HEK293 (cell line): Measurements from ENCODE around the gene KIF3B.

Experiments
- OSR2 ChIP-seq: fragments of 450-650 bp; formaldehyde crosslinking; IDR thresholded peaks from 2 replicates; pipeline ENCODE4 v1.5.1; 2016; ENCODE audit warnings: missing biosample characterization, missing genetic modification characterization
- SCRT1 ChIP-seq: fragments of 450-650 bp; formaldehyde crosslinking; IDR thresholded peaks from 2 replicates; pipeline ENCODE4 v1.5.1; 2016; ENCODE audit warnings: missing biosample characterization, missing genetic modification characterization, borderline replicate concordance
- TSHZ1 ChIP-seq: fragments of 450-650 bp; formaldehyde crosslinking; IDR thresholded peaks from 2 replicates; pipeline ENCODE4 v1.5.1; 2016; ENCODE audit warnings: missing biosample characterization, missing genetic modification characterization, borderline replicate concordance
- ZBTB11 ChIP-seq: fragments of 450-650 bp; formaldehyde crosslinking; conservative IDR thresholded peaks from 2 replicates; pipeline ENCODE4 v1.5.1; 2016; ENCODE audit warnings: low read depth, missing biosample characterization, missing genetic modification characterization
- ZBTB48 ChIP-seq: fragments of 450-650 bp; formaldehyde crosslinking; IDR thresholded peaks from 2 replicates; pipeline ENCODE4 v1.5.1; 2016; ENCODE audit warnings: missing biosample characterization, missing genetic modification characterization
- ZFP69B ChIP-seq: fragments of 450-650 bp; formaldehyde crosslinking; IDR thresholded peaks from 2 replicates; pipeline ENCODE4 v1.5.1; 2016; ENCODE audit warnings: missing biosample characterization, missing genetic modification characterization
- ZIC2 ChIP-seq: fragments of 450-650 bp; formaldehyde crosslinking; IDR thresholded peaks from 2 replicates; pipeline ENCODE4 v1.5.1; 2016; ENCODE audit warnings: missing biosample characterization, missing genetic modification characterization
- ZNF146 ChIP-seq: fragments of 450-650 bp; formaldehyde crosslinking; IDR thresholded peaks from 2 replicates; pipeline ENCODE4 v1.5.1; 2016; ENCODE audit warnings: missing biosample characterization, missing genetic modification characterization
- ZNF18 ChIP-seq: fragments of 450-650 bp; formaldehyde crosslinking; IDR thresholded peaks from 2 replicates; pipeline ENCODE4 v1.5.1; 2016; ENCODE audit warnings: missing biosample characterization, missing genetic modification characterization
- ZNF24 ChIP-seq: fragments of 450-650 bp; formaldehyde crosslinking; IDR thresholded peaks from 2 replicates; pipeline ENCODE4 v1.5.1; 2016; ENCODE audit warnings: missing biosample characterization, missing genetic modification characterization
- ZNF280D ChIP-seq: fragments of 450-650 bp; formaldehyde crosslinking; IDR thresholded peaks from 2 replicates; pipeline ENCODE4 v1.5.1; 2016; ENCODE audit warnings: missing biosample characterization, missing genetic modification characterization
- ZNF311 ChIP-seq: fragments of 450-650 bp; formaldehyde crosslinking; IDR thresholded peaks from 2 replicates; pipeline ENCODE4 v1.5.1; 2017; ENCODE audit warnings: missing biosample characterization, missing genetic modification characterization, borderline replicate concordance
- ZNF354C ChIP-seq: fragments of 450-650 bp; formaldehyde crosslinking; IDR thresholded peaks from 2 replicates; pipeline ENCODE4 v1.5.1; 2016; ENCODE audit warnings: missing biosample characterization, missing genetic modification characterization, low read depth, borderline replicate concordance
- ZNF404 ChIP-seq: fragments of 450-650 bp; formaldehyde crosslinking; IDR thresholded peaks from 2 replicates; pipeline ENCODE4 v1.5.1; 2017; ENCODE audit warnings: missing biosample characterization, missing genetic modification characterization
- ZNF416 ChIP-seq: fragments of 450-650 bp; formaldehyde crosslinking; IDR thresholded peaks from 2 replicates; pipeline ENCODE4 v1.5.1; 2016; ENCODE audit warnings: missing biosample characterization, missing genetic modification characterization
- ZNF426 ChIP-seq: fragments of 450-650 bp; formaldehyde crosslinking; IDR thresholded peaks from 2 replicates; pipeline ENCODE4 v1.5.1; 2017; ENCODE audit warnings: missing biosample characterization, missing genetic modification characterization, mild to moderate bottlenecking, inconsistent platforms, moderate library complexity
- ZNF548 ChIP-seq: fragments of 450-650 bp; formaldehyde crosslinking; IDR thresholded peaks from 2 replicates; pipeline ENCODE4 v1.5.1; 2016; ENCODE audit warnings: missing biosample characterization, missing genetic modification characterization
- ZNF561 ChIP-seq: fragments of 450-650 bp; IDR thresholded peaks from 2 replicates; pipeline ENCODE4 v1.5.1; 2018; ENCODE audit warnings: missing biosample characterization, missing genetic modification characterization, borderline replicate concordance
- ZNF585B ChIP-seq: fragments of 450-650 bp; formaldehyde crosslinking; IDR thresholded peaks from 2 replicates; pipeline ENCODE4 v1.5.1; 2016; ENCODE audit warnings: missing biosample characterization, missing genetic modification characterization
- ZNF600 ChIP-seq: fragments of 450-650 bp; formaldehyde crosslinking; IDR thresholded peaks from 2 replicates; pipeline ENCODE4 v1.5.1; 2016; ENCODE audit warnings: missing biosample characterization, missing genetic modification characterization
- ZNF701 ChIP-seq: fragments of 450-650 bp; formaldehyde crosslinking; IDR thresholded peaks from 2 replicates; pipeline ENCODE4 v1.5.1; 2016; ENCODE audit warnings: missing biosample characterization, missing genetic modification characterization
- ZNF768 ChIP-seq: fragments of 450-650 bp; formaldehyde crosslinking; IDR thresholded peaks from 2 replicates; pipeline ENCODE4 v1.5.1; 2018; ENCODE audit warnings: missing biosample characterization, mild to moderate bottlenecking, missing genetic modification characterization
- ZSCAN16 ChIP-seq: fragments of 450-650 bp; formaldehyde crosslinking; IDR thresholded peaks from 2 replicates; pipeline ENCODE4 v1.5.1; 2016; ENCODE audit warnings: missing biosample characterization, missing genetic modification characterization
- ZSCAN30 ChIP-seq: fragments of 450-650 bp; IDR thresholded peaks from 2 replicates; pipeline ENCODE4 v1.5.1; 2018; ENCODE audit warnings: missing biosample characterization, mild to moderate bottlenecking, missing genetic modification characterization, moderate library complexity
- ZXDB ChIP-seq: fragments of 450-650 bp; formaldehyde crosslinking; IDR thresholded peaks from 2 replicates; pipeline ENCODE4 v1.5.1; 2016; ENCODE audit warnings: missing biosample characterization, missing genetic modification characterization
- TF ChIP-seq, protein P1 (sequence below): fragments of 450-650 bp; IDR thresholded peaks from 2 replicates; pipeline ENCODE4 v1.5.1; 2018; ENCODE audit warnings: missing biosample characterization, mild to moderate bottlenecking, missing genetic modification characterization

The KIF3B gene

GRCh38 chr20:32227744-32228688 is 49.4 kb upstream of the KIF3B start (continued):
- TF ChIP-seq ZNF701 (no peak), ZNF311 (tag by site-specific recombination) (no peak), ZNF24 (tag by site-specific recombination) (peak; percentile 60; the same call in 1 of the 2 replicates), ZSCAN16 (tag by site-specific recombination) (no peak), ZNF600 (tag by site-specific recombination) (peak; percentile 57; the same call in 1 of the 2 replicates), ZIC2 (peak; percentile 80), SCRT1 (tag by site-specific recombination) (peak; percentile 82), ZNF146 (tag by site-specific recombination) (no peak), ZNF585B (tag by site-specific recombination) (no peak), ZBTB11 (tag by site-specific recombination) (0 out of 2 replicates have a peak, but pooled peaks have one; percentile 39), ZNF768 (tag by site-specific recombination) (no peak), ZXDB (tag by site-specific recombination) (peak; percentile 86; the same call in 1 of the 2 replicates), ZNF416 (tag by site-specific recombination) (no peak), ZNF561 (tag by site-specific recombination) (no peak), OSR2 (tag by site-specific recombination) (peak; percentile 39; the same call in 1 of the 2 replicates), ZFP69B (tag by site-specific recombination) (no peak), ZNF426 (no peak), ZNF354C (tag by site-specific recombination) (no peak), ZNF404 (tag by site-specific recombination) (no peak), ZBTB48 (peak; percentile 34; the same call in 1 of the 2 replicates), ZNF548 (tag by site-specific recombination) (no peak), ZNF280D (tag by site-specific recombination) (no peak), ZNF18 (tag by site-specific recombination) (0 out of 2 replicates have a peak, but pooled peaks have one; percentile 14), TSHZ1 (tag by site-specific recombination) (no peak; the same call in 1 of the 2 replicates), ZSCAN30 (peak; percentile 77)
- TF ChIP-seq, protein P1, sequence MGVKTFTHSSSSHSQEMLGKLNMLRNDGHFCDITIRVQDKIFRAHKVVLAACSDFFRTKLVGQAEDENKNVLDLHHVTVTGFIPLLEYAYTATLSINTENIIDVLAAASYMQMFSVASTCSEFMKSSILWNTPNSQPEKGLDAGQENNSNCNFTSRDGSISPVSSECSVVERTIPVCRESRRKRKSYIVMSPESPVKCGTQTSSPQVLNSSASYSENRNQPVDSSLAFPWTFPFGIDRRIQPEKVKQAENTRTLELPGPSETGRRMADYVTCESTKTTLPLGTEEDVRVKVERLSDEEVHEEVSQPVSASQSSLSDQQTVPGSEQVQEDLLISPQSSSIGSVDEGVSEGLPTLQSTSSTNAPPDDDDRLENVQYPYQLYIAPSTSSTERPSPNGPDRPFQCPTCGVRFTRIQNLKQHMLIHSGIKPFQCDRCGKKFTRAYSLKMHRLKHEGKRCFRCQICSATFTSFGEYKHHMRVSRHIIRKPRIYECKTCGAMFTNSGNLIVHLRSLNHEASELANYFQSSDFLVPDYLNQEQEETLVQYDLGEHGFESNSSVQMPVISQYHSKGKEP (tag by site-specific recombination), result peak; percentile 80
